HepG2 (cell line): ENCODE measurements around the gene ABHD17B. TPM values are rescaled to one million over a fixed set of nuclear protein-coding genes. Genes with fewer than 3 reads are reported as not detected.

Experiments
- ATAC-seq: fragments of 200-7000 bp; cut with Tn5 transposase; 3 replicates; pipeline ENCODE4 v1.9.1; 2020; ENCODE audit warnings: mild to moderate bottlenecking, moderate library complexity
- BruUV-seq: library from RNA; stranded (reverse); fragments of 400-500 nt; replicated peaks from 2 replicates; lab custom pipeline; 2021; lab: Mats Ljungman, UMichigan
- CTCF ChIA-PET: fragments of 300-600 bp; formaldehyde crosslinking; extraction: SDS; loops from one replicate; lab custom pipeline; 2021; ENCODE audit warnings: low total read pairs, inconsistent platforms, low intra/inter-chr PET ratio; lab: Yijun Ruan, JAX
- POLR2A ChIA-PET: fragments of 350-600 bp; sonication (Branson Sonifier 250); formaldehyde crosslinking; loops from one replicate; lab custom pipeline; 2020; ENCODE audit warnings: antibody characterized with exemption, inconsistent platforms; lab: Yijun Ruan, JAX
- DNase-seq: peaks from one replicate; pipeline ENCODE4 v3.0.0-alpha.2; 2015; ENCODE audit warnings: low spot score
- FAIRE-seq: peaks from 3 replicates; lab custom pipeline; 2011; peaks lifted over from hg19 to GRCh38; lab: Jason Lieb, UNC
- H2AFZ ChIP-seq: one replicate; pipeline ENCODE4 v1.6.1; 2011; ENCODE audit warnings: low read length, inconsistent platforms
- H3K27ac ChIP-seq: fragments of 300-600 bp; 3 replicates; pipeline ENCODE4 v1.8.0; 2011; ENCODE audit warnings: mixed run types, mild to moderate bottlenecking, mixed read lengths, low read length, inconsistent platforms; ENCODE audit not compliant: insufficient read depth; ENCODE audit errors: extremely low read length
- H3K27me3 ChIP-seq, 2 experiments: fragments of 200-600 bp in 1 of 2; 2 replicates in 1 of 2; 3 replicates in 1 of 2; pipeline versions ENCODE4 v1.6.0 to v1.8.0; 2011; ENCODE audit warnings: low read length in 2 of 2, mild to moderate bottlenecking in 2 of 2, moderate library complexity in 2 of 2, inconsistent platforms in 1 of 2; ENCODE audit not compliant: insufficient read depth in 2 of 2, control insufficient read depth in 1 of 2
- H3K36me3 ChIP-seq, 2 experiments: fragments of 200-600 bp in 1 of 2; replicated peaks in 1 of 2; 2 replicates in 1 of 2; 3 replicates in 1 of 2; pipeline versions ENCODE4 v1.5.1 to v1.8.0; 2011; ENCODE audit warnings: low read length in 2 of 2, inconsistent platforms in 1 of 2; ENCODE audit not compliant: insufficient read depth in 2 of 2, control insufficient read depth in 1 of 2
- H3K4me1 ChIP-seq: 2 replicates; pipeline ENCODE4 v1.5.1; 2012; ENCODE audit warnings: low read length, inconsistent platforms; ENCODE audit not compliant: insufficient read depth
- H3K4me2 ChIP-seq: 2 replicates; pipeline ENCODE4 v1.6.0; 2011; ENCODE audit warnings: low read depth, low read length, inconsistent platforms
- H3K4me3 ChIP-seq, 3 experiments: fragments of 200-600 bp in 1 of 3; sonication (generic), shearing (Covaris generic) in 1 of 3; replicated peaks in 1 of 3; 2 replicates each; pipeline ENCODE4 v1.5.1; 2011 to 2016; ENCODE audit warnings: low read length in 3 of 3, inconsistent platforms in 2 of 3, low read depth in 2 of 3, mild to moderate bottlenecking in 2 of 3, control low read depth in 1 of 3, mixed read lengths in 1 of 3; ENCODE audit not compliant: insufficient read depth in 1 of 3
- H3K79me2 ChIP-seq: one replicate; pipeline ENCODE4 v1.6.1; 2011; ENCODE audit warnings: low read length, inconsistent platforms; ENCODE audit not compliant: insufficient read depth
- H3K9ac ChIP-seq: 2 replicates; pipeline ENCODE4 v1.6.0; 2011; ENCODE audit warnings: mild to moderate bottlenecking, low read depth, low read length, inconsistent platforms; ENCODE audit not compliant: insufficient read depth
- H3K9me3 ChIP-seq: 2 replicates; pipeline ENCODE4 v1.5.1; 2012; ENCODE audit warnings: mild to moderate bottlenecking, low read length
- H4K20me1 ChIP-seq: 2 replicates; pipeline ENCODE4 v1.6.0; 2011; ENCODE audit warnings: inconsistent platforms, mild to moderate bottlenecking, low read length, moderate library complexity; ENCODE audit not compliant: insufficient read depth
- HNRNPUL1 ChIP-seq: fragments of 200-400 bp; formaldehyde crosslinking; IDR thresholded peaks from 2 replicates; pipeline ENCODE4 v1.6.1; 2017; ENCODE audit warnings: low read depth, mild to moderate bottlenecking, low read length, moderate library complexity
- ISL2 ChIP-seq: sonication (generic); formaldehyde crosslinking; IDR thresholded peaks from 2 replicates; pipeline ENCODE4 v1.5.0; 2020; ENCODE audit warnings: missing genetic modification reagents
- POLR2AphosphoS2 ChIP-seq: IDR thresholded peaks from 2 replicates; pipeline ENCODE4 v1.6.1; 2011; ENCODE audit warnings: low read depth, low read length, improper control_type of control experiment
- PRPF4 ChIP-seq: fragments of 200-400 bp; formaldehyde crosslinking; IDR thresholded peaks from 2 replicates; pipeline ENCODE4 v1.6.1; 2016; ENCODE audit warnings: low read length, low read depth; ENCODE audit not compliant: poor library complexity, severe bottlenecking
- RAD21 ChIP-seq: fragments of 450-650 bp; formaldehyde crosslinking; IDR thresholded peaks from 2 replicates; pipeline ENCODE4 v1.5.0; 2020; ENCODE audit warnings: mild to moderate bottlenecking
- U2AF1 ChIP-seq: fragments of 200-400 bp; formaldehyde crosslinking; optimal IDR thresholded peaks from 2 replicates; pipeline ENCODE3; 2017; ENCODE audit warnings: mild to moderate bottlenecking, low read depth, low read length
- U2AF2 ChIP-seq: fragments of 200-400 bp; formaldehyde crosslinking; IDR thresholded peaks from 2 replicates; pipeline ENCODE4 v1.6.1; 2017; ENCODE audit warnings: low read depth, mild to moderate bottlenecking, low read length
- ZNF124 ChIP-seq: sonication (generic); formaldehyde crosslinking; IDR thresholded peaks from 2 replicates; pipeline ENCODE4 v1.4.0; 2020; ENCODE audit warnings: missing genetic modification reagents
- ZNF543 ChIP-seq: sonication (generic); formaldehyde crosslinking; IDR thresholded peaks from 2 replicates; pipeline ENCODE4 v1.4.0; 2020; ENCODE audit warnings: mild to moderate bottlenecking, missing genetic modification reagents
- ZNF781 ChIP-seq: sonication (generic); formaldehyde crosslinking; IDR thresholded peaks from 2 replicates; pipeline ENCODE4 v1.5.1; 2020; ENCODE audit warnings: borderline replicate concordance, mild to moderate bottlenecking, missing genetic modification reagents; ENCODE audit errors: not compliant biosample characterization
- ZNF850 ChIP-seq: sonication (generic); formaldehyde crosslinking; conservative IDR thresholded peaks from 2 replicates; pipeline ENCODE4 v1.9.0; 2021; ENCODE audit warnings: mild to moderate bottlenecking, missing genetic modification reagents
- in situ Hi-C: cut with HindIII; loops from 2 replicates; pipeline ENCODE4 v1.10.0; 2017; ENCODE audit warnings: low pct_unique_long_range_greater_than_20kb; ENCODE audit not compliant: extremely low pct_ligation_motif_present
- intact Hi-C: fragments of 100-400 bp; cut with micrococcal nuclease; formaldehyde crosslinking; loops from one replicate; pipeline ENCODE4 v1.10.0; 2022; ENCODE audit not compliant: unreplicated experiment
- polyA plus RNA-seq, 8 experiments: library from polyadenylated mRNA; depleted of rRNA in 3 of 8; stranded (reverse) in 7 of 8; unstranded in 1 of 8; fragments of >200 nt; fragmentation: Illumina TruSeq in 4 of 8; extraction: Trizol in 4 of 8; gene quantifications; 2 replicates each; pipeline versions ENCODE4 v1.2.1 to v1.2.3, GENCODE V29; 2011 to 2016; ENCODE audit warnings: low read depth in 4 of 8, missing spikeins in 1 of 8, mixed read lengths in 1 of 8; ENCODE audit not compliant: insufficient read depth in 1 of 8
- total RNA-seq, 5 experiments: library from RNA; depleted of rRNA; stranded (reverse); fragments of >200 nt; fragmentation: Illumina TruSeq; extraction: Trizol; gene quantifications; 2 replicates each; pipeline ENCODE4 v1.2.3, GENCODE V29; 2016; ENCODE audit warnings: low read depth in 1 of 5
- TF ChIP-seq, protein P1 (sequence below): IDR thresholded peaks from 2 replicates; pipeline ENCODE4 v1.6.1; 2012; ENCODE audit warnings: low read length, improper control_type of control experiment
- TF ChIP-seq, protein P2 (sequence below): sonication (generic); formaldehyde crosslinking; IDR thresholded peaks from 2 replicates; pipeline ENCODE4 v1.4.0; 2020; ENCODE audit warnings: missing genetic modification reagents

Gene ABHD17B
- total and polyA plus RNA-seq, 2 of the 13 experiments (the other 11 are each of a cell fraction or from before 2014, with no cell fraction given), result 11.3 to 22.0 TPM

DNA sequence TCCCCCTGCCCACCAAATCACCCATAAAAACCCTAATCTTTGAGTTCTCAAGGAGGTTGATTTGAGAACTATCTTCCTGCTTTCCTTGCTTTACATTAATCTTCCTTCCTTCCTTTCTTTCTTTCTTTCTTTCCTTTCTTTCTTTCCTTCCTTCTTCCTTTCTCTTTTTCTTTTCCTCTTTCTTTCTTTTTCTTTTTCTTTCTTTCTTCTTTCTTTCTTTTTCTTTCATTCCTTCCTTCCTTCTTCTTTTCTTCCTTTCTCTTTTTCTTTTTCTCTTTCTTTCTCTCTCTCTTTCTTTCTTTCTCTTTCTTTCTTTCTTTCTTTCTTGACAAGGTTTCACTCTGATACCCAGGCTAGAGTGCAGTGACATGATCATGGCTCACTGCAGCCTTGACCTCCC, 75.4 kb downstream of the ABHD17B start:
- intact Hi-C loops, result no loop called here
- H3K36me3 ChIP-seq, result no peaks in the 10 kb centered on the region
- BruUV-seq, result no TSS peak

More for the DNA sequence above, 75.4 kb downstream of the ABHD17B start:
- Histone ChIP-seq H3K9ac (no peak overlapping the region), H3K4me3 (no peak overlapping the region), H3K4me1 (no peaks in the 10 kb centered on the region), H3K9me3 (no peaks in the 10 kb centered on the region), H3K27ac (no peak overlapping the region), H3K27me3 (no peaks in the 10 kb centered on the region), H4K20me1 (no peaks in the 10 kb centered on the region), H3K79me2 (no peaks in the 10 kb centered on the region), H2AFZ (no peak overlapping the region), H3K4me2 (no peak overlapping the region)
- TF ChIP-seq, protein P1, sequence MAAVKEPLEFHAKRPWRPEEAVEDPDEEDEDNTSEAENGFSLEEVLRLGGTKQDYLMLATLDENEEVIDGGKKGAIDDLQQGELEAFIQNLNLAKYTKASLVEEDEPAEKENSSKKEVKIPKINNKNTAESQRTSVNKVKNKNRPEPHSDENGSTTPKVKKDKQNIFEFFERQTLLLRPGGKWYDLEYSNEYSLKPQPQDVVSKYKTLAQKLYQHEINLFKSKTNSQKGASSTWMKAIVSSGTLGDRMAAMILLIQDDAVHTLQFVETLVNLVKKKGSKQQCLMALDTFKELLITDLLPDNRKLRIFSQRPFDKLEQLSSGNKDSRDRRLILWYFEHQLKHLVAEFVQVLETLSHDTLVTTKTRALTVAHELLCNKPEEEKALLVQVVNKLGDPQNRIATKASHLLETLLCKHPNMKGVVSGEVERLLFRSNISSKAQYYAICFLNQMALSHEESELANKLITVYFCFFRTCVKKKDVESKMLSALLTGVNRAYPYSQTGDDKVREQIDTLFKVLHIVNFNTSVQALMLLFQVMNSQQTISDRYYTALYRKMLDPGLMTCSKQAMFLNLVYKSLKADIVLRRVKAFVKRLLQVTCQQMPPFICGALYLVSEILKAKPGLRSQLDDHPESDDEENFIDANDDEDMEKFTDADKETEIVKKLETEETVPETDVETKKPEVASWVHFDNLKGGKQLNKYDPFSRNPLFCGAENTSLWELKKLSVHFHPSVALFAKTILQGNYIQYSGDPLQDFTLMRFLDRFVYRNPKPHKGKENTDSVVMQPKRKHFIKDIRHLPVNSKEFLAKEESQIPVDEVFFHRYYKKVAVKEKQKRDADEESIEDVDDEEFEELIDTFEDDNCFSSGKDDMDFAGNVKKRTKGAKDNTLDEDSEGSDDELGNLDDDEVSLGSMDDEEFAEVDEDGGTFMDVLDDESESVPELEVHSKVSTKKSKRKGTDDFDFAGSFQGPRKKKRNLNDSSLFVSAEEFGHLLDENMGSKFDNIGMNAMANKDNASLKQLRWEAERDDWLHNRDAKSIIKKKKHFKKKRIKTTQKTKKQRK, result no peak
- TF ChIP-seq PRPF4 (no peak), ZNF124 (CRISPR knock-in tag) (no peak), ISL2 (no peak), HNRNPUL1 (no peak), ZNF781 (CRISPR knock-in tag) (no peak), ZNF850 (CRISPR knock-in tag) (no peak), ZNF543 (no peak), RAD21 (CRISPR knock-in tag) (no peak), U2AF2 (no peak), POLR2AphosphoS2 (no peak), U2AF1 (no peak)
- TF ChIP-seq, protein P2, sequence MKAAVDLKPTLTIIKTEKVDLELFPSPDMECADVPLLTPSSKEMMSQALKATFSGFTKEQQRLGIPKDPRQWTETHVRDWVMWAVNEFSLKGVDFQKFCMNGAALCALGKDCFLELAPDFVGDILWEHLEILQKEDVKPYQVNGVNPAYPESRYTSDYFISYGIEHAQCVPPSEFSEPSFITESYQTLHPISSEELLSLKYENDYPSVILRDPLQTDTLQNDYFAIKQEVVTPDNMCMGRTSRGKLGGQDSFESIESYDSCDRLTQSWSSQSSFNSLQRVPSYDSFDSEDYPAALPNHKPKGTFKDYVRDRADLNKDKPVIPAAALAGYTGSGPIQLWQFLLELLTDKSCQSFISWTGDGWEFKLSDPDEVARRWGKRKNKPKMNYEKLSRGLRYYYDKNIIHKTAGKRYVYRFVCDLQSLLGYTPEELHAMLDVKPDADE (CRISPR knock-in tag), result no peak
- CTCF ChIA-PET, result no interaction called here
- ATAC-seq (no peak), DNase-seq (no peak), FAIRE-seq (no peak)
- POLR2A ChIA-PET, result no interaction called here
- in situ Hi-C loops, result no loop called here
